Activated CD4-positive, alpha-beta T cell treated with anti-CD3 and anti-CD28 coated beads, Interleukin-2, Interleukin-6, amounts not matched to agents 100 ng/mL and 50 ng/mL, durations not matched to agents 16 hours and 8 hours (primary cell): ENCODE data around the gene VWCE.
"Not testable (repeated sequence)": the region's sequence is repeated elsewhere in the genome, so short reads cannot be mapped to it uniquely, and the experiment has no call there.

ENCODE experiments used
- DNase-seq: peaks from one replicate; pipeline ENCODE4 v3.0.0-alpha.2; 2020

VWCE gene

DNA sequence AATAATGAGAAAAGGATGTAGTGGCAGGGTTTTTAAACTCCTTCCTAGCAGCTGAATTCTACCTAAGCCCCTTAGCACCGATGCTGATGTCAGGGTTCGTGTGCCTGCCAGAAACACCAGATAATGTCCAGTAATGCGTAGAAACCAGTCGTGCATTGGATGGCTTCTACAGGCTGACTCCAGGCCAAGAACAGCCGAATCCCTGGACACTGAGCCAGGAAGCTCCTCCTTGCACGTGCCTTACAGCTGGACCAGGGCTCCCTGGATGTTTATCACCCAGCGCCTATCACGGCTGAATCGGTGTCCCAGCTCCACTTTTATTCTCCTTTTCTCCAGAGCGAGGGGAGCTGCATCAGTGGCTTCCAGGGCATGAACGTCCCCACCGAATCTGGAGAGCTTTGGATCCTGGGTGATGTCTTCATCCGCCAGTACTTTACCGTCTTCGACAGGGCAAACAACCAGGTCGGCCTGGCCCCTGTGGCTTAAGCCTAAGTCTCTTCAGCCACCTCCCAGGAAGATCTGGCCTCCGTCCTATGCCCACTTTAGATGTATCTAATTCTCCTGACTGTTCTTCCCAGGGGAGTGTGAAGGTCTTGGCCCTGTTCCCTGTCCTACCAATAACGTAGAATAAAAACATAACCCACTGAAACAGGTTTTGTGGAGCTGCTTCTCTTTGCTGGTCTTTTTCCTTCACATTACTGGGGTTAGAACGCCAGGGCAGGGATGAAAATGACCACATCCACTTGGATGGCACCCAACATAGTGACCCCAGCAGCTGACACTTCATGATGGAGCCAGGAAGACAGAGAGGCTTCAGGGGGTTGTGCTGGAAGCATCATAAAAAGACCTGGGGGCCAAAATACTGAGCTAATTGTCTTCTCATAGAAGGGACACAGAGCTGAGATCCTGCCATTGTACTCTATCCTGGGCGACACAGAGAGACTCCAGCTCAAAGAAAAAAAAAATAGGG lies 44.0 kb downstream of the VWCE start:
- not testable (repeated sequence) for DNase-seq

DNA sequence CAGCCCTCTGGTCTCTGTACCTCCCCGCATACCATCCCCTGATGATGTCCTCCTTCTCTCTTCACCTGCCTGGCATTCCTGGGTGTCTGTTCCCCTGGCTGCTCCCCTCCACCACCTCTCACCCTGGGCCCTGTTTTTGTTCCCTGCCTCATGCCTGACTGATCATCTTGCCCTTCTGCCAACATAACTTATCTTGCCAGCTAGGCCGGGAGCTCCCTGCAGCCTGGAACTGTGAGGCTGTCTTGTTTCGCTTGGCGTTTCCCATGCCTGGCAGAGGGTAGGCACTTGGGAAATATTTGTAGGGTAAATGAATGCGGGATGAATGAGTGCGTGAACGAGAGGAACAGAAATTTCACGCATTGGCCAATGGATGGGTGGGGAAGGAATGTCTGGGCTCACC lies 45.9 kb downstream of the VWCE start:
- not testable (repeated sequence) for DNase-seq

DNA sequence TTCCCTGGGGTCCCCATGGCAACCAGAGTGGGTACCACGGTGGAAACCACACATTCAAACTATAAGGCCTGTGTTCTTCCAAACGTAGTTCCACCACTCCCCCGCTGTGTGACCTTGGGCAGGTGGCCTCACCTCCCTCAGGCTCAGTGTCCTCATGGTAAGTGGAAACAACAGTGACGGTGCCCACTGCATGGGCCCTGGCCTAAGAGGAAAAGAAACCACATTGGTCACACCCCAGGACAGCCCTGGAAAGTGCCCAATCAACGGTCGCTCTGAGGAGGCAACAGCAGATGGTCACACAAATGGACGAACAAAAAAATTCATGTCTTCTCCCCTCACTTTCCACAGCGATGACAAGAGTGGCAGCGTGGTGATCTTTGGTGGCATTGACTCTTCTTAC lies 47.0 kb downstream of the VWCE start:
- DNase-seq, result not testable (repeated sequence)

DNA sequence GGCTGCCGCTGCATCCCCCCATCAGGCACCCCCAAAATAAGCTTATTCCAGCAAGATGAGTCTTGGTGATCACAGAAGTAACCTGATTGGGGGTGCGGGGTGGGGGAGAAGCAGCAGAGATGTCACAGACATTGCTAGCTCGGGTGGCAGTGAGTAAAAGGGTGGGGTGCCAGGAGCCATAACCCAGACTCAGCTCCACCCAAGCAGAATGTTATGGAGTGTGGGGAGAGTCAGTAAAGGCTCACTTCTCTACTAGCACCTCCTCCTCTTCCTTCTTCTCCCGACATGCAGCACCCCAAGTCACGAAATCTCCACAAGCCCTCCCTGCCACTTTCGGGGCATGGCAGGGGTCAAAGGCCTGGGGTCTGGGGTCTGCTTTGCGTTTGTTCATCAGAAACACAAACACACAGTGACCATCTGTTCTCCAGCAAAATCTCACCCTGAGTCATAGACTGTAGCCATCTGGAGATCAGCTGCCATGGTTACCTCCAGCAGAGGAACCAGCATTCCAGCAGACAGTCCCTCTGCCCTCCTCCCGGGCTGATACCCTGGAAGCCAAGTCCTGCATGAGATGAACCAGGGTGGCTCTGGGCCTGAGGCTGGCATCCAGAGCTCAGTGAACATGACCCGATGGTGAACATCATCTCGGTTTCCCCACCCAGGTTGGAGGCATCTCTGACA lies 49.7 kb downstream of the VWCE start:
- not testable (repeated sequence) for DNase-seq

DNA sequence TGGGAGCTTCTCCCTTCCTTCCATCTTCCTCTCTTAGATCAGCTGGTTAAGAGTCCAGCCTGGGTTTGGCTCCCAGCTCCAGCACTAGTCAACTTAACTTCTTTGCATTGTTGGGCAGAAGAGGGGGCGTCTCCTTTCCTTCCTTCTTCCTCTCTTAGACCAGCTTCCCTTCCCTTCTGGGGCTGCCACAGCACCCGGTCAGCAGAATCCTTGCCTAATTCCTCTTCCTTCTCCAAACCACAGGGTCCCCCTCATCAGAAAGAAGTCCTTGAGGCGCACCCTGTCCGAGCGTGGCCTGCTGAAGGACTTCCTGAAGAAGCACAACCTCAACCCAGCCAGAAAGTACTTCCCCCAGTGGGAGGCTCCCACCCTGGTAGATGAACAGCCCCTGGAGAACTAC lies 53.6 kb downstream of the VWCE start:
- DNase-seq, result not testable (repeated sequence)

DNA sequence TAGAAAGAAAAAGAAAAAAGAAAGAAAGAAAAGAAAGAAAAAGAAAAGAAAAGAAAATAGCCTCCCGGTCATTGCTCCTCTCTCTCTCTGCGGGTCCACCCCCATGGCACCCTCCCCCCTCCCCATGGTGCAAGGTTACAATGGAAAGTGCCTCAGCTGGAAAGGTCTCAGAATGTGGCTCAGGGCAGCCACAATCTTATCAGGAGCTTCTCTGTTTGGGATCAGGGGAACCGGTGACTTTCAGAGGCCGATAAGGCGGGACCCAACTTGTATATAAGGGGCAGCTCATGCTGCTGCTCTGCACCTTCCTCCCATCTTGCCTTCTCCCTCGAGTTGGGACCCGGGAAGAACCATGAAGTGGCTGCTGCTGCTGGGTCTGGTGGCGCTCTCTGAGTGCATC lies 54.2 kb downstream of the VWCE start, which contains the start of gene PGA5:
Gene PGA5, plus strand, starts transcription at position 301 of the 400 bp plus-strand sequence. Its CDS starts 52 bp downstream, at position 353.
- DNase-seq, result not testable (repeated sequence)

DNA sequence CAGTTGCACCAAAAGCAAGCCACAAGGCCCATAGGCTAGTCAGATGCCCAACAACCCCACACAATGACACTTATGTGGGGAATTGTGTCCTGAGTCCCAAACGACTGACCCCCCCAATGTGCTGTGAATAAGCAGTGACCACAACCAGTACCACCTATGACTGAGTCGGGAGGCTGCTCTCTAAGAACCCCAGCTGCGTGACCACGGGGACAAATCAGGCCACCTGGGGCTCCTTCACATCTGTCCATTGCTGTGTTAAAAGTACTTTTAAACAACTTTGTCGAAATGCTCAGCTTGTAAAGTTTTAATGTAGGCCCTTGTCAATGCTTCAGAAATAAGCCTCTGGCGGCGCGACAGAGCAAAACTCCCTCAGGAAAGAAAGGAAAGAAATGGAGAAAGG lies 54.8 kb downstream of the VWCE start:
- not testable (repeated sequence) for DNase-seq

DNA sequence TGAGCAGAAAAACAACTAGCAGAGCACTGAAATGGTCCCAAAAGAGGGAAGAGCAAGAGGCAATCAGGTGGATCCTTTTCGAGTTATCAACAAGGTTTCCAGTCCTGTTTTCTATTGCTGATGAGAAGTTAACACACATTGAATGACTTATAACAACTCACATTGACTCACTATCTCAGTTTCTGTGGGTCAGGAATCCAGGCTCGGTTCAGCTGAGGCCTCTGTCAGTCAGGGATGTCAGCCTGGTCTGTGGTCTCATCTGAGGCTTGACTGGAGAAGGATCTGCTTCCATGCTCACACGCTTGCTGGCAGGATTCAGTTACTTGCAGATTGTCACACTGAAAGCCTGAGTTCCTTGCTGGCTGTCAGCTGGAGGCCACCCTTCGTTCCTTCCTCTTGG lies 58.0 kb downstream of the VWCE start:
- not testable (repeated sequence) for DNase-seq

DNA sequence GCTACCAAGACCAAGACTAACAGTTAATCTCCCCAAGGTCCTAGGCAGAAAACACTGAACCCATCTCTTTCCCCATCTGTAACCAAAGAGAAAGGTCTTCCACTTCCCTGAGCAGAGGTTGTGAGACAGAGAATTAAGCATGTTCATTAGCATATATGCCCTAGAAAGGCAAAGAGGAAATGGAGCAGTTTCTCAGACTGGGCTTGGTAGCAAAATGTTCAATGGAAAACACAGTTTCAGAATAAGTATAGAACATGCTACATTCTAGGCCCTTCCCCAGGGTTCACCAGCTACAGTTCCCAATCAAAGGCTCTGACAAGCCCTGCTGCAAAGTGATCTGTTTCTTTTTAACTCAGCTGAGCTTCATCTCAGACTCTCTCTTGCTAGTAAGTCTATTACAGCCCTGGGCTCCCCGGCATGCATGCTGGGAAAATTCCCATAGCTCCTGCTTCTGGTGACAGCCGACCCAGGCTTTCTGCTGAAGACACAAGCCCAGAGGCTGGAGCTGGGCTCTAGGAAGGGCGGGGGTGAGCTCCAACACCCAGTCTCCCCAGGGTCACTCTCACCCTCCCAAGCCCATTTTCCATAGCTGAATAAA lies 62.5 kb downstream of the VWCE start:
- not testable (repeated sequence) for DNase-seq

DNA sequence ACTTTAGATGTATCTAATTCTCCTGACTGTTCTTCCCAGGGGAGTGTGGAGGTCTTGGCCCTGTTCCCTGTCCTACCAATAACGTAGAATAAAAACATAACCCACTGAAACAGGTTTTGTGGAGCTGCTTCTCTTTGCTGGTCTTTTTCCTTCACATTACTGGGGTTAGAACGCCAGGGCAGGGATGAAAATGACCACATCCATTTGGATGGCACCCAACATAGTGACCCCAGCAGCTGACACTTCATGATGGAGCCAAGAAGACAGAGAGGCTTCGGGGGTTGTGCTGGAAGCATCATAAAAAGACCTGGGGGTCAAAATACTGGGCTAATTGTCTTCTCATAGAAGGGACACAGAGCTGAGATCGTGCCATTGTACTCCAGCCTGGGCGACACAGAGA lies 63.5 kb downstream of the VWCE start:
- not testable (repeated sequence) for DNase-seq

DNA sequence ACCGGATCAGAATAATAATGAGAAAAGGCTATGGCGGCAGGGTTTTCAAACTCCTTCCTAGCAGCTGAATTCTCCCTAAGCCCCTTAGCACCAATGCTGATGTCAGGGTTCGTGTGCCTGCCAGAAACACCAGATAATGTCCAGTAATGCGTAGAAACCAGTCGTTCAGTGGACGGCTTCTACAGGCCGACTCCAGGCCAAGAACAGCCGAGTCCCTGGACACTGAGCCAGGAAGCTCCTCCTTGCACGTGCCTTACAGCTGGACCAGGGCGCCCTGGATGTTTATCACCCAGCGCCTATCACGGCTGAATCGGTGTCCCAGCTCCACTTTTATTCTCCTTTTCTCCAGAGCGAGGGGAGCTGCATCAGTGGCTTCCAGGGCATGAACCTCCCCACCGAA lies 64.1 kb downstream of the VWCE start:
- DNase-seq, result not testable (repeated sequence)

DNA sequence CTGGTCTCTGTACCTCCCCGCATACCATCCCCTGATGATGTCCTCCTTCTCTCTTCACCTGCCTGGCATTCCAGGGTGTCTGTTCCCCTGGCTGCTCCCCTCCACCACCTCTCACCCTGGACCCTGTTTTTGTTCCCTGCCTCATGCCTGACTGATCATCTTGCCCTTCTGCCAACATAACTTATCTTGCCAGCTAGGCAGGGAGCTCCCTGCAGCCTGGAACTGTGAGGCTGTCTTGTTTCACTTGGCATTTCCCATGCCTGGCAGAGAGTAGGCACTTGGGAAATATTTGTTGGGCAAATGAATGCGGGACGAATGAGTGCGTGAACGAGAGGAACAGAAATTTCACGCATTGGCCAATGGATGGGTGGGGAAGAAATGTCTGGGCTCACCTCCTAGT lies 65.7 kb downstream of the VWCE start:
- not testable (repeated sequence) for DNase-seq

DNA sequence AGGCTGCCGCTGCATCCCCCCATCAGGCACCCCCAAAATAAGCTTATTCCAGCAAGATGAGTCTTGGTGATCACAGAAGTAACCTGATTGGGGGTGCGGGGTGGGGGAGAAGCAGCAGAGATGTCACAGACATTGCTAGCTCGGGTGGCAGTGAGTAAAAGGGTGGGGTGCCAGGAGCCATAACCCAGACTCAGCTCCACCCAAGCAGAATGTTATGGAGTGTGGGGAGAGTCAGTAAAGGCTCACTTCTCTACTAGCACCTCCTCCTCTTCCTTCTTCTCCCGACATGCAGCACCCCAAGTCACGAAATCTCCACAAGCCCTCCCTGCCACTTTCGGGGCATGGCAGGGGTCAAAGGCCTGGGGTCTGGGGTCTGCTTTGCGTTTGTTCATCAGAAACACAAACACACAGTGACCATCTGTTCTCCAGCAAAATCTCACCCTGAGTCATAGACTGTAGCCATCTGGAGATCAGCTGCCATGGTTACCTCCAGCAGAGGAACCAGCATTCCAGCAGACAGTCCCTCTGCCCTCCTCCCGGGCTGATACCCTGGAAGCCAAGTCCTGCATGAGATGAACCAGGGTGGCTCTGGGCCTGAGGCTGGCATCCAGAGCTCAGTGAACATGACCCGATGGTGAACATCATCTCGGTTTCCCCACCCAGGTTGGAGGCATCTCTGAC lies 68.5 kb downstream of the VWCE start:
- DNase-seq, result not testable (repeated sequence)

DNA sequence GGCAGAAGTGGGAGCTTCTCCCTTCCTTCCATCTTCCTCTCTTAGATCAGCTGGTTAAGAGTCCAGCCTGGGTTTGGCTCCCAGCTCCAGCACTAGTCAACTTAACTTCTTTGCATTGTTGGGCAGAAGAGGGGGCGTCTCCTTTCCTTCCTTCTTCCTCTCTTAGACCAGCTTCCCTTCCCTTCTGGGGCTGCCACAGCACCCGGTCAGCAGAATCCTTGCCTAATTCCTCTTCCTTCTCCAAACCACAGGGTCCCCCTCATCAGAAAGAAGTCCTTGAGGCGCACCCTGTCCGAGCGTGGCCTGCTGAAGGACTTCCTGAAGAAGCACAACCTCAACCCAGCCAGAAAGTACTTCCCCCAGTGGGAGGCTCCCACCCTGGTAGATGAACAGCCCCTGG lies 72.4 kb downstream of the VWCE start:
- not testable (repeated sequence) for DNase-seq

DNA sequence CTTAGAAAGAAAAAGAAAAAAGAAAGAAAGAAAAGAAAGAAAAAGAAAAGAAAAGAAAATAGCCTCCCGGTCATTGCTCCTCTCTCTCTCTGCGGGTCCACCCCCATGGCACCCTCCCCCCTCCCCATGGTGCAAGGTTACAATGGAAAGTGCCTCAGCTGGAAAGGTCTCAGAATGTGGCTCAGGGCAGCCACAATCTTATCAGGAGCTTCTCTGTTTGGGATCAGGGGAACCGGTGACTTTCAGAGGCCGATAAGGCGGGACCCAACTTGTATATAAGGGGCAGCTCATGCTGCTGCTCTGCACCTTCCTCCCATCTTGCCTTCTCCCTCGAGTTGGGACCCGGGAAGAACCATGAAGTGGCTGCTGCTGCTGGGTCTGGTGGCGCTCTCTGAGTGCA lies 73.1 kb downstream of the VWCE start, which contains the start of gene PGA4:
Gene PGA4, plus strand, starts transcription at position 301 of the 400 bp plus-strand sequence. Its CDS starts 54 bp downstream, at position 355.
- DNase-seq, result not testable (repeated sequence)

DNA sequence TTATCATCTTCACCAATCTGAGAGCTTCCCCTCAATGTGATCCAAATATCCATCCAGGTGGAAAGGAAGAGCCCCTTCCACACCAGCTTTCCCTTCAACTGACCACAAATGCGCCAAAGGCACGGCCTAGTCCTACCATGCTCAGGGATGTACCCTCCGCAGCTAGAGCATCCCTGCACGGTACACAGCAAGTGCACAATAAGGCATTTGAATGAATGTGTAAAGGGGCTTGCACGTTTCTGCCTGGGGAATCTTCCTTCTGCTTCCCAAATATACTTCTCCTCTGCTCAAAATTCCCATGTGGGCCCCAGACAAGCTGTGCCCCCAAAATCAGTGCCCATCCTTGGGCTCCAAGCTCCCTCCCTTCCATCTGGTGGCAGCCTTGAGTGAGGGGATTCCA lies 76.1 kb downstream of the VWCE start:
- not testable (repeated sequence) for DNase-seq

DNA sequence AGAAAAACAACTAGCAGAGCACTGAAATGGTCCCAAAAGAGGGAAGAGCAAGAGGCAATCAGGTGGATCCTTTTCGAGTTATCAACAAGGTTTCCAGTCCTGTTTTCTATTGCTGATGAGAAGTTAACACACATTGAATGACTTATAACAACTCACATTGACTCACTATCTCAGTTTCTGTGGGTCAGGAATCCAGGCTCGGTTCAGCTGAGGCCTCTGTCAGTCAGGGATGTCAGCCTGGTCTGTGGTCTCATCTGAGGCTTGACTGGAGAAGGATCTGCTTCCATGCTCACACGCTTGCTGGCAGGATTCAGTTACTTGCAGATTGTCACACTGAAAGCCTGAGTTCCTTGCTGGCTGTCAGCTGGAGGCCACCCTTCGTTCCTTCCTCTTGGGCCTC lies 76.8 kb downstream of the VWCE start:
- not testable (repeated sequence) for DNase-seq

DNA sequence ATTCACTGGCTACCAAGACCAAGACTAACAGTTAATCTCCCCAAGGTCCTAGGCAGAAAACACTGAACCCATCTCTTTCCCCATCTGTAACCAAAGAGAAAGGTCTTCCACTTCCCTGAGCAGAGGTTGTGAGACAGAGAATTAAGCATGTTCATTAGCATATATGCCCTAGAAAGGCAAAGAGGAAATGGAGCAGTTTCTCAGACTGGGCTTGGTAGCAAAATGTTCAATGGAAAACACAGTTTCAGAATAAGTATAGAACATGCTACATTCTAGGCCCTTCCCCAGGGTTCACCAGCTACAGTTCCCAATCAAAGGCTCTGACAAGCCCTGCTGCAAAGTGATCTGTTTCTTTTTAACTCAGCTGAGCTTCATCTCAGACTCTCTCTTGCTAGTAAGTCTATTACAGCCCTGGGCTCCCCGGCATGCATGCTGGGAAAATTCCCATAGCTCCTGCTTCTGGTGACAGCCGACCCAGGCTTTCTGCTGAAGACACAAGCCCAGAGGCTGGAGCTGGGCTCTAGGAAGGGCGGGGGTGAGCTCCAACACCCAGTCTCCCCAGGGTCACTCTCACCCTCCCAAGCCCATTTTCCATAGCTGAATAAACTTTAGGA lies 81.3 kb downstream of the VWCE start:
- DNase-seq, result not testable (repeated sequence)

DNA sequence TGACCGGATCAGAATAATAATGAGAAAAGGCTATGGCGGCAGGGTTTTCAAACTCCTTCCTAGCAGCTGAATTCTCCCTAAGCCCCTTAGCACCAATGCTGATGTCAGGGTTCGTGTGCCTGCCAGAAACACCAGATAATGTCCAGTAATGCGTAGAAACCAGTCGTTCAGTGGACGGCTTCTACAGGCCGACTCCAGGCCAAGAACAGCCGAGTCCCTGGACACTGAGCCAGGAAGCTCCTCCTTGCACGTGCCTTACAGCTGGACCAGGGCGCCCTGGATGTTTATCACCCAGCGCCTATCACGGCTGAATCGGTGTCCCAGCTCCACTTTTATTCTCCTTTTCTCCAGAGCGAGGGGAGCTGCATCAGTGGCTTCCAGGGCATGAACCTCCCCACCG lies 82.9 kb downstream of the VWCE start:
- DNase-seq, result not testable (repeated sequence)

DNA sequence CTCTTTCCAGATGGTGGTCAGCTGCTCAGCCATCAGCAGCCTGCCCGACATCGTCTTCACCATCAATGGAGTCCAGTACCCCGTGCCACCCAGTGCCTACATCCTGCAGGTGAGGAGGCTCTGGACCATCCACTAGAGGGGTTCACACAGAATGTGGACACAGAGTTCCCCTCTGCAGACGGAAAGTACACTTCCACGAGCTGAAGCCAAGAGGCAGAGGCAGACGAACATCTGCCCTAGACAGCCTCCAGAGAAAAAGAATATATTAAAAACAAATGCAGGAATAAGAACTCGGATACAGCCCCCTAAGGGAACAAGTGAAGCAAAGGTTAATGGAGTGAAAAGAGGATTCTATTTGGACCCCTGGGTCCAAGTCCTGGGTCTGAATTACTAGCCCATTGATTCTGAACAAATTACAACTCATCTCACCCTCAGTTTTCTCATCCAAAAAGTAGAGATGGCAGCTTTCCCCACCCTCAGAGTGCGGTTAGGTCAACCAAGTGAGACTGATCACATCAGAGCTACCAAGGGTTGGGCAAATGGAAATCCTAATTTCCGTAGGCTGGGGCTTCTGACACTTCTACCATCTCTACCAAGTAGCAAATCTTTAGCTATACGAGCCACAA lies 83.7 kb downstream of the VWCE start:
- DNase-seq, result not testable (repeated sequence)

DNA sequence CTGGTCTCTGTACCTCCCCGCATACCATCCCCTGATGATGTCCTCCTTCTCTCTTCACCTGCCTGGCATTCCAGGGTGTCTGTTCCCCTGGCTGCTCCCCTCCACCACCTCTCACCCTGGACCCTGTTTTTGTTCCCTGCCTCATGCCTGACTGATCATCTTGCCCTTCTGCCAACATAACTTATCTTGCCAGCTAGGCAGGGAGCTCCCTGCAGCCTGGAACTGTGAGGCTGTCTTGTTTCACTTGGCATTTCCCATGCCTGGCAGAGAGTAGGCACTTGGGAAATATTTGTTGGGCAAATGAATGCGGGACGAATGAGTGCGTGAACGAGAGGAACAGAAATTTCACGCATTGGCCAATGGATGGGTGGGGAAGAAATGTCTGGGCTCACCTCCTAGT lies 84.5 kb downstream of the VWCE start:
- DNase-seq, result not testable (repeated sequence)
